COLO668 (cell line): ENCODE measurements around the gene LASP1.
"Not testable (repeated sequence)": the region's sequence is repeated elsewhere in the genome, so short reads cannot be mapped to it uniquely, and the experiment has no call there.

ENCODE experiments used
- DNase-seq: peaks from one replicate; lab custom pipeline; 2025; ENCODE audit not compliant: unreplicated experiment; lab: John Stamatoyannopoulos, UW

The LASP1 gene

DNA sequence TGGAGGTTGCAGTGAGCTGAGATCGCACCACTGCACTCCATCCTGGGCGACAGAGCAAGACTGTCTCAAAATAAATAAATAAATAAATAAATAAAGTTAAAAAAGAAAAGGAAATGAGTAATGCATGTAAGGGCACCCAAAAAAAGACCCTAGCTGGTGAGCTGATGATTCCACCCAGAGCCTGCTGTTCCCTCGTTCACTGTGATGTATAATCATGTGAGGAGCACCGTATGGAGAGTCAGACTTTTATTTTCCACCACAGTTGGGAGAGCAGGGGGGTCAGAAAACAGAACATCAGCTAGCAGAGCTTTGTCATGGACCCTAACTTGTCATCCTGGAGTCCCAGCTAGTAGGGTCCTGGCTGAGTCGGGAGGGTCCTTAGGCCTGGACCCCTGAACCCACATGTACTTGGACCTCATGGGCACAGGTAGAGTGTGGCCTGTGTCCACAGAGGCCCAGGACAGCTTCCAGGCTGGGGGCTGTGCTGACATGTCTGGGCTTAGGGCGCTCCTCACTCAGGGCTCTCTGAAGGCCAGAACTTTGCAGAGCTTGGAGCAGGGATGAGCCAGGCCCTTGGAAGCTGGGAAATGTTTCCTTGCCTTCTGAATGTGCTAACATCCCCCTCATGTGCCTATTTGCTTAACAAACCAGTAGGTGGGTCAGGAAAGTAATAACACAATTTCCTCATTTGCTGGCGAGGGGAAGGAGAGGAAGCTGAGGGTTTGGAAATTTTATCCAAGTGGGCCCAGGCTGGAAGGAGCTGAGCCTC is 36.8 kb downstream of the LASP1 start:
- no peak for DNase-seq

DNA sequence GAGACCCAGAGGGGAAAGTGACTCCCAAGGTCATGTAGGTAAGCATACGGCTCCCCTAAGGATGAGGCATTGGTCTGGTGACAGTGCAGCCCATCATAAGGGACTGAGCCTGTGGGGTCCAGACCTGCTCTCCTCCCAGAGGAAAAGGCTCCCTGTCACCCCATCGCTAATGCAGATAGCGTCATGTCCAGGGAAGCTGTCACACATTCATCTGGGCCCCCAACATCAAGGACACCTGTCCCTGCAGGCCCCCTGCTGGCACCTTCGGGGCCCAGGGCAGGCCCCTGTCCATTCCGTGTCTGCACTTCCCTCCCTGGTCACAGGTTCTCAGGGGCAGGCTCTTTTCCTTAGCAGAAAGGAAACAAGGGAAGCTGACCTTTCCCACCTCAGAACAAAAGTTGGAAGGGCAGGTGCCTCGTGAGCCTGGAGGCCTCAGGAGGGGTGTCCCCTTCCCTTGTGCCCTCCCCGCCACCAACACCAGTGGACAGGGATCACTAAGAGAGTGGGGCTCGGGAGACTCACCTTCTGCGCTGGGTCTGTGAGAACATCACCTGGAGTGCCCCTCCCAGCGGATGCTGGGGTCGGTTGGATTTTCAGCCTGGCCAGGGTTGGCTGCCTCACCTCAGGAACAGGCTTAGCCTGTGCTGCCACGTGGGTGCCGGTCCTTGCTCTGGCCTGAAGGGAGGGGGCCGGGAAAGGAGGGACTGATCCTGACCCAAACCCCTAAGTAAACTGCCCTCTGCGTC is 38.2 kb downstream of the LASP1 start:
- no peak for DNase-seq

DNA sequence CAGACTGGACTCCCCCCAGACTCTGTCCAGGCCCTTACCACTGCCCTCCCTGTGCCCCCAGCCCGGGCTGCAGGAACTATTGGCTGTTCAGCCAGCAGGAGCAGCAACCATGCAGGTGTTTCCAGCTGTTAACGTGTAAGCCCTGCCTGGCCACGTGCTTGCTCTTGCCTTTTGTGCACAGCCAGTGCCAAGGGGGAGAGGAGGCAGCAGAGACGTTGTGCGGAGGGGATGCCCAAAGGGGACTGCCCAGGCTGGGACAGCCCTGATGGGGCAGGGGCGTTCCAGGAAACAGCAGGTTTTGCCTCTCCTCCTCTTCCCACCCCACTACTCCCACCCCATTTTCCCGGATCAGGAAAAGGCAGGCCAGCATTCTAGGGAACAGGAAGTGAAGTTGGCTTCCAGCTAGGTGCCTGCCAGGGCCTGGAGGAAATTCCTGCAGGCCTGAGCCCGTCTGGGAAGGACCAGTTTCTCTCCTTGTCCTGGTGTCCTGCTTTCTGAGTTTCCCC is 38.9 kb downstream of the LASP1 start:
- DNase-seq = no peak

DNA sequence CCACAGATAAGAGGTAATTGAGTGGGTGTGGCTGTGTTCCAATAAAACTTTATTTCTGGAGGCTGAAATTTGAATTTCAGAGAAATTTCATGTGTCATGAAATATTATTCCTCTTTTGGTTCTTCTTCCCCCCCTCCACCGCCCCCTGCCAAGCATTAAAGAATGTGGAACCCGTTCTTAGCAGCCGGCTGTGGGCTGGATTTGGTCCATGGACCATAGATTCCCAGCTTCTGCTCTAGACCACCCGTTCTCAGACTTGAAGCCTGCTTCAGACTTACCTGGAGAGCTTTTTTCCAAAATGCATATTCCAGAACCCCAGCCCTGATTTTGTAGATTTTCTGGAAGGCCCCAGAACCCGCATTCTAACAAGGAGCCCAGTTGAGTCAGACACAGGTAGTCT is 40.5 kb downstream of the LASP1 start:
- no peak for DNase-seq

DNA sequence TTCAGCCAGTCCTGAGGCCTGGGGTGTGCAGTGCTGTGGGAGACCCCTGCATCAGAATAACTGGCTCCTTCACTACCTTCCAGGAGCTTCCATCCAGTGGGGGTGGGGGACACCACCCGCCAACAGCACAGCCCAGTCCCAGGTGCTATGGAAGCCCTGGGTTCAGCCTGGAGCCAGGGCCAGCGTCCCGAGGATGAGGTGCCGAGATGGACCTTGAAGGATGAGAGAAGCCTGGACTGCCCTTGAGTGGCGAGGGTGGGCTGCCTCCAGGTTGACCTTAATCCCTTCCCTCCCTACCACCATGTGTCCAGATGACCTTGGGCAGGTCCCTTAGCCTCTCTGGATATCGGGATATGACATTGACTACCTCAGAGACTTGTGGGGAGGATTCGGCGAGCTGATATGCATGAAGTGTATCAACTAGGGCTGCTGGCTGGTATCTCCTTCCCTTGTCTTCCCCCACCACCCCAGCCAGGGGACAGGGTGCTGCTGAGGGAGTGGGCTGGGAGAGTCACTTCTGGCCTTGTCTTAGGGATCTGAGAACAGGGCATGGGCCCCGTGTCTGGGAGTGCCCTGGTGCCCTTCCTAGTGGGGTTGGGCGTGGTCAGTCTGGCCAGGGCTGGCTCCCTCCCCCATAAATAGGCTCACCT is 41.3 kb downstream of the LASP1 start:
- DNase-seq = no peak

DNA sequence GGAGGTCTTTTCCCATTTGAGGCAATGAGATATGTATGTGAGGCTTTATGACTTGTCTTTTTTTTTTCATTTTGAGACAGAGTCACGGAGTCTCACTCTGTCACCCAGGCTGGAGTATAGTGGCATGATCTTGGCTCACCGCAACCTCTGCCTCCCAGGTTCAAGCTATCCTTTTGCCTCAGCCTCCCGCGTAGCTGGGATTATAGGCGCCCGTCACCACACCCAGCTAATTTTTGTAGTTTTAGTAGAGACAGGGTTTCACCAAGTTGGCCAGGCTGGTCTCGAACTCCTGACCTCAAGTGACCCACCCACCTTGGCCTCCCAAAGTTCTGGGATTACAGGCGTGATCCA is 41.8 kb downstream of the LASP1 start:
- DNase-seq = not testable (repeated sequence)

DNA sequence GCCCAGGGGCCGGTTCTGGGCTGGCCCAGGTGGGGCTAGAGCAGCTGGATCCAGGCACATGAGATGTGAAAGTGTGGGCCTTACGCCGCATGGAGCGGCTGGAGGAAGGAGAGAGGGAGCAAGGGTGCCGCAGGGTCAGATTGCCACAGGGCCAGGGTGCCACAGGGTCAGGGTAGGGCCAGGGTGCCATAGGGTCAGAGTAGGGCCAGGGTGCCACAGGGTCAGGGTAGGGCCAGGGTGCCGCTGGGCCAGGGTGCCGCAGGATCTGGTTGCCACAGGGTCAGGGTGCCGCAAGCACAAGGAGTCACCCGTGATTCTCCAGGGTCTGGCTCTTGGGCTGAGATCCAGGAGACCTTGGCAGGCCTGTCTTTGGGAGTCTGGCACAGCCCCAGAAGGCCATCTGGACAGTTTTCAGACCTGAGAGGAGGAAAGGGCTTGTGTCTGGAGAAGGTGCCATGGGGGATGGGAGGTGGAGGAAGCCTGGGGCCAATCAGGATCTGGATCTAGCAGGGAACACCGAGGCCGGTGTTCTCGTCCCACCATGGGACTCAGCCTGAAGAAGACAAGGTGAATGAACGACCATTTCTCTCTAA is 42.5 kb downstream of the LASP1 start:
- DNase-seq = no peak

DNA sequence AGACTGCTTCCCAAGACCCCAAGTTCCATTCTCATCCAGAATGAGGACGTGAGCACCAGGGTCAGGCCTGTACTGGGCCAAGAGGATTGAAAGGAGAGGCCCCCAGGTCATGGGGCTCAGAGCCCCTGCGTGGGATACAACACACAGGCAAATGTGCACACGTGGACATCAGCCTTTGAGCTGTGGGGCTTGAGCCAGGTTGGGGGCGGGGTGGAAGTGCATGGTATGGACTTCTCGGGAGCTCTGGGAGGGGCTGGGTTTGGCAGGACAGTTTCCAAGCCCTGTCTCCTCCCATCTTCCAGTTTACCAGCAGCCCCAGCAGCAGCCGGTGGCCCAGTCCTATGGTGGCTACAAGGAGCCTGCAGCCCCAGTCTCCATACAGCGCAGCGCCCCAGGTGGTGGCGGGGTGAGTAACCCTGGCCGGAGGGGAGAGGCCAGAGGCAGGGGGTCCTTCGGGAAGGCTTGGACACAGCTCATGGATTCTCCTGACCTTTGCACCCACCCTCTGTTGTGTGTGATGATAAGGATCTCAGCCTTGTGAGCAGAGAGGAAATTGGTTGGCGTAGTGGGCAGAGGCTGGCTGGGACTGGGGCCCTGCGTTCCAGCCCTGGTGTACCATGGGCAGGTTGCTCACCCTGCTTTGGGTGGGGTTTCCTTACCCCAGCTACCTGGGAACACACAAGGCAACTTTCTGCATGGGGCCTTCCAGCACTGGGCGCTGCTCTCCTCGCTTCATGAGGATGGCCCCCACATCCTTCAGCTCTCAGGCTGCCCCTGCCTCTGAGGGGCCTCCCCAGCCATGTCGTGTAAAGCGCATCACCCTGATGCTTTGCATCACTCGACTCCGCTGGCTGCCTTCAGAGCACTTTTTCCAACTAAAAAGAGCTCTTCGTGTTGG is 45.1 kb downstream of the LASP1 start:
- no peak for DNase-seq

DNA sequence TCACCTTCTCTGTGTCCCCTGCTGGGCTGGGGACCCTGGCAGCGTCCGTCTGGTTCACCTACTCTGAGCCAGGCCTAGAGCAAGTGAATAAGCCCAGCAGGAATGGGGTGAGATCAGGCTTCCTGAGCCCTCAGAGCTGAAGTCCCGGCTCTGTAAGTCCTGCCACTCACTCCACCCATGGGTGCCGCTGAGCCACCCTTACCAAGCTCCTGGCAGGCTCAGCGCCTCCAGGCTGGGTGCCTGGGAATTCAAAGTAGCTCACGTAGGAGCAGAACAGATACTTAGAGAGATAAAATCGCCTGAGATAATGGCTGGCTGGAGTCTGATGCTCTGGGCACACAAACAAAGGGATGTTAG is 45.8 kb downstream of the LASP1 start:
- no peak for DNase-seq

DNA sequence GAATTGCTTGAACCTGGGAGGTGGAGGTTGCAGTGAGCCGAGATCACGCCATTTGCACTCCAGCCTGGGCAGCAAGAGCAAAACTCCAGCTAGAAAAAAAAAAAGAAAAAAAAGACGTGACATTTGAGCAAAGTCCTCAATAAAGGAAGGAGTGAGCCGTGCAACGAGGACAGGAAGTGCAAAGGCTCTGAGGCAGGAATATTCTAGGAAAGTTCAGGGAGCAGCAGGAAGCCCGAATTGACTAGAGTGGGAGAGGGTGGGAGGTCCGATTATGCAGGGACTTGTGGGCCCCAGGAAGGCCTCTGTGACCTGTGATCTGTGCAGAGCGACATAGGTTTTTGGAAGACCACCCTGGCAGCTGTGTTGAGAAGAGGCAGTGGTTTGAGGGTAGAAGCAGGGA is 46.9 kb downstream of the LASP1 start:
- no peak for DNase-seq

DNA sequence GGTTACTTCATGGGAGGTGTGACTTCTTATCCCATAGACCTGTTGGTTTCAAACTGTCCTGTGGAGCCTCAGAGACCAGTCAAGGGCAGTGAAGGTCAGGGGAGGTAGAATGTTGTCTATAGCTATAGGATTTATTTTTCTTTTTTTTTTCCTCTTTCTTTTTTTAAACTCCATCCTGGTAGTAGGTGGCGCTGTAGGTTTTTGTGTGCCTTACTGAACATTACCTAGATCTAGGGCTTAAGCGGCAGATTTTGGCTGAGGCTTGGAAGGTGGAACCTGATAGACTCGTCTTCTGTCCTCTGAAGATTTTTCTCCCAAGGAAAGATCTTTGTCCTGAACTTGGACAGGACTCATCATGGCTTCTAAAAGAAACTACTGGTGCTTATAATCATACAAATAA is 47.4 kb downstream of the LASP1 start:
- no peak for DNase-seq

DNA sequence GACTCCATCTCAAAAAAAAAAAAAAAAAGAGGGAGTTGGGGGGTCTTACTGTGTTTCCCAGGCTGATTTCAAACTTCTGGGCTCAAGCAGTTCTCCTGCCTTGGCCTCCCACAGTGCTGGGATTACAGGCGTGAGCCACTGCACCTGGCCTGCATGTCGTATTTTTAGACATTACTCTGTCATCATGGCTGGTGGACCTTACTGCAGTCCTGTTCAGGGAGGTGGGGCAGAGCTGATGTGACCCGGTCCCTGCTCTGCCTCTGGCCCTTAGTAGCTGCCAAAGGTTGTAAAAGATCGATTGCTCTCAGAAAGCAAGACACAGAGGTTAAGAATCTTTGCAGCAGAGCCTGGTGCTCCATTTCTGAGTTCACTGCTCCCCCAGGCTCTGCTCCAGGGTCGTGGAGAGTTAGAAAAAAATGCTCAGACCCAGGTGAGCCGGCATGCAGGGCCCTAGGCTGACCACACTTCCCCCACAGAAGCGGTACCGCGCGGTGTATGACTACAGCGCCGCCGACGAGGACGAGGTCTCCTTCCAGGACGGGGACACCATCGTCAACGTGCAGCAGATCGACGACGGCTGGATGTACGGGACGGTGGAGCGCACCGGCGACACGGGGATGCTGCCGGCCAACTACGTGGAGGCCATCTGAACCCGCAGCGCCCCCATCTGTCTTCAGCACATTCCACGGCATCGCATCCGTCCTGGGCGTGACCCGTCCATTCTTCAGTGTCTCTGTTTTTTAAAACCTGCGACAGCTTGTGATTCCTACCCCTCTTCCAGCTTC is 48.5 kb downstream of the LASP1 start:
- no peak for DNase-seq

DNA sequence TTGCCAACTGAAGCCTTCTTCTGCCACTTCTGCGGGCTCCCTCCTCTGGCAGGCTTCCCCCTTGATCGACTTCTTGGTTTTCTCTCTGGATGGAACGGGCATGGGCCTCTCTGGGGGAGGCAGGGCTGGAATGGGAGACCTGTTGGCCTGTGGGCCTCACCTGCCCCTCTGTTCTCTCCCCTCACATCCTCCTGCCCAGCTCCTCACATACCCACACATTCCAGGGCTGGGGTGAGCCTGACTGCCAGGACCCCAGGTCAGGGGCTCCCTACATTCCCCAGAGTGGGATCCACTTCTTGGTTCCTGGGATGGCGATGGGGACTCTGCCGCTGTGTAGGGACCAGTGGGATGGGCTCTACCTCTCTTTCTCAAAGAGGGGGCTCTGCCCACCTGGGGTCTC is 49.1 kb downstream of the LASP1 start:
- DNase-seq = no peak

DNA sequence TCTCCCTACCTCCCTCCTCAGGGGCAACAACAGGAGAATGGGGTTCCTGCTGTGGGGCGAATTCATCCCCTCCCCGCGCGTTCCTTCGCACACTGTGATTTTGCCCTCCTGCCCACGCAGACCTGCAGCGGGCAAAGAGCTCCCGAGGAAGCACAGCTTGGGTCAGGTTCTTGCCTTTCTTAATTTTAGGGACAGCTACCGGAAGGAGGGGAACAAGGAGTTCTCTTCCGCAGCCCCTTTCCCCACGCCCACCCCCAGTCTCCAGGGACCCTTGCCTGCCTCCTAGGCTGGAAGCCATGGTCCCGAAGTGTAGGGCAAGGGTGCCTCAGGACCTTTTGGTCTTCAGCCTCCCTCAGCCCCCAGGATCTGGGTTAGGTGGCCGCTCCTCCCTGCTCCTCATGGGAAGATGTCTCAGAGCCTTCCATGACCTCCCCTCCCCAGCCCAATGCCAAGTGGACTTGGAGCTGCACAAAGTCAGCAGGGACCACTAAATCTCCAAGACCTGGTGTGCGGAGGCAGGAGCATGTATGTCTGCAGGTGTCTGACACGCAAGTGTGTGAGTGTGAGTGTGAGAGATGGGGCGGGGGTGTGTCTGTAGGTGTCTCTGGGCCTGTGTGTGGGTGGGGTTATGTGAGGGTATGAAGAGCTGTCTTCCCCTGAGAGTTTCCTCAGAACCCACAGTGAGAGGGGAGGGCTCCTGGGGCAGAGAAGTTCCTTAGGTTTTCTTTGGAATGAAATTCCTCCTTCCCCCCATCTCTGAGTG is 49.6 kb downstream of the LASP1 start:
- no peak for DNase-seq

DNA sequence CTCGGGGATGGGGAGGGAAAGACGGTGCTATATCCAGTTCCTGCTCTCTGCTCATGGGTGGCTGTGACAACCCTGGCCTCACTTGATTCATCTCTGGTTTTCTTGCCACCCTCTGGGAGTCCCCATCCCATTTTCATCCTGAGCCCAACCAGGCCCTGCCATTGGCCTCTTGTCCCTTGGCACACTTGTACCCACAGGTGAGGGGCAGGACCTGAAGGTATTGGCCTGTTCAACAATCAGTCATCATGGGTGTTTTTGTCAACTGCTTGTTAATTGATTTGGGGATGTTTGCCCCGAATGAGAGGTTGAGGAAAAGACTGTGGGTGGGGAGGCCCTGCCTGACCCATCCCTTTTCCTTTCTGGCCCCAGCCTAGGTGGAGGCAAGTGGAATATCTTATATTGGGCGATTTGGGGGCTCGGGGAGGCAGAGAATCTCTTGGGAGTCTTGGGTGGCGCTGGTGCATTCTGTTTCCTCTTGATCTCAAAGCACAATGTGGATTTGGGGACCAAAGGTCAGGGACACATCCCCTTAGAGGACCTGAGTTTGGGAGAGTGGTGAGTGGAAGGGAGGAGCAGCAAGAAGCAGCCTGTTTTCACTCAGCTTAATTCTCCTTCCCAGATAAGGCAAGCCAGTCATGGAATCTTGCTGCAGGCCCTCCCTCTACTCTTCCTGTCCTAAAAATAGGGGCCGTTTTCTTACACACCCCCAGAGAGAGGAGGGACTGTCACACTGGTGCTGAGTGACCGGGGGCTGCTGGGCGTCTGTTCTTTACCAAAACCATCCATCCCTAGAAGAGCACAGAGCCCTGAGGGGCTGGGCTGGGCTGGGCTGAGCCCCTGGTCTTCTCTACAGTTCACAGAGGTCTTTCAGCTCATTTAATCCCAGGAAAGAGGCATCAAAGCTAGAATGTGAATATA is 50.8 kb downstream of the LASP1 start:
- no peak for DNase-seq

DNA sequence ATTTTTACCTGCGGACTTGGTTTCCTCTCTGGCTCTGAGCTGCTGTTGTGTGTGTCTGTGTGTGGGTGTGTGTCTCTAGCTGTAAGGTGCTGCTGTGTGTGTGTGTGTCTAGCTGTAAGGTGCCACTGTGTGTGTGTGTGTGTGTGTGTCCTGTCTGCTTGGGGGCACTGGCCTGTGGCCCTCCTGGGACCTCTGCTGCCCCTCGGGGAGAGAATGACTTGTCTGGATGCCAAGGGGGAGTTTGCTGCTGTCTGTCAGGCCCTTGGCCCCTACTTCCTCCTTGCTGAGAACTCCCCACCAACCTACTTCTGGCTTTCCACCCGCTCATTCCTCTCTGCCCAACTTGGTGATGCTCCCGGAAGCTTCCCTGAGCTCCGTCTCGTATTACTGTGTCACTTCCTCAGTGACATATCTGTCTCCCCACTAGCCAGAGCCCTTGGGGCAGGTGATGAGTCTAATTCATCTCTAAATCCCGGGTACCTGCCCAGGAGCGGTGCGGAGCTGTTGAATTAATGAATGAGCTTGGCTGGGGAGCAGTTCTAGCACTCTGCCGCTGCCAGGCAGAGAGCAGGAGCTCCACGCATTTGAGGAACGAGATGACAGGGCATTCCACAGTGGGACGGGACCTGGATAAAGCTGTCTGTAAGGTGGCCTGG is 52.0 kb downstream of the LASP1 start:
- no peak for DNase-seq

DNA sequence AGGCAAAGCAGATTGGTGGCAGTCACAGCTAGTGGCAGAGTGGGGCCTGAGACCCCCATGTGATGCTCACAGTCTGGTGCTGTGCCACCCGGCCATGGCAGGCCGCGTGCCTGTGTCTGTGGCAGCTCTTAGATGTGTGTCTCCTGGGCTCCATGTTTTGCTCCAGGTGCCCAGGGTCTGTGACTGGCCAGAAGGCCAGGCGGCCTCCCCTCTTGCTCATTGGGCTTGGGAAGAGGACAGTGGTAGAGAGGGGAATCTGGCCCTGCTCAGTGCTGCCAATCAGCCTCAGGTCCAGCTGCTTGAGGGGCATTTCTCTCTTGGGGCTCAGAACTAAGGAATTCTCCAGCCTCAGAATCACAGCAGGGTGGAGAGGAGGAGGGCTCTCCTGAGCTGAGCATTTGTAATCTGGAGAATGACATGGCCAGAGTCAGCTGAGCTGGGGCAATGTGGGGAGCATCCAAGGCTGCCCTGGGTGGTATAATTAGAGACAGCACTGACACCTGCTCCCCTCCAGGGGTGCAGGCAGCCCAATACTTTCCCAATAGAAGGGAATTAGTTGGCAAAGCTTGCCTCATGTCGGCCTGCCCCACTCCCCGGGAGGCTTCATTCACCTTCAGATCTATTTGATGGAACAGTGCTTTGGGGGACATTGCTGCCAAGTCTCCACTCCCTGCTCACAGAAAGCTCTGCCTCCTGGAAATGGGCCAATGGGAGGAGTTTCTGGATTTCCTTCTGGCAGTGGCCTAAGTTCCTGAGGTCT is 52.9 kb downstream of the LASP1 start:
- DNase-seq = no peak
